Measurements from ENCODE around the gene ABHD17A. TPM values are rescaled to one million over a fixed set of nuclear protein-coding genes. Genes with fewer than 3 reads are reported as not detected.

ABHD17A gene
- total and polyA plus RNA-seq, 9 of the 15 experiments (the other 6 are each of a cell fraction or from before 2014, with no cell fraction given) = 0.04 to 135 (median 21.8) TPM; not detected in 1

GRCh38 chr19:1905863-1906375 is 20.6 kb upstream of the ABHD17A start (continued):
- TF ChIP-seq ETS1 (conservative IDR thresholded peaks at IDR 0.05; ENCODE audit: control insufficient read depth, low read depth, low read length) = no peak
- TF ChIP-seq ZNF174 (CRISPR knock-in tag; IDR thresholded peaks at IDR 0.05) = no peak
- TF ChIP-seq ZNF175 (CRISPR knock-in tag; IDR thresholded peaks at IDR 0.05; ENCODE audit: low read depth) = no peak
- TF ChIP-seq MITF (IDR thresholded peaks at IDR 0.05) = no peak
- no peak; the same call in 1 of the 2 replicates for TF ChIP-seq KLF1 (tag; IDR thresholded peaks at IDR 0.05)
- no peak for TF ChIP-seq ZNF146 (CRISPR knock-in tag; IDR thresholded peaks at IDR 0.05; ENCODE audit: unreplicated experiment)
- TF ChIP-seq HNRNPH1 (optimal IDR thresholded peaks at IDR 0.05; ENCODE audit: low read depth, low read length) = no peak
- 0 out of 2 replicates have a peak, but pooled peaks have one; percentile 47 for TF ChIP-seq ATF2 (CRISPR knock-in tag; IDR thresholded peaks at IDR 0.05)
- TF ChIP-seq ZNF184 (CRISPR knock-in tag; IDR thresholded peaks at IDR 0.05) = no peak
- no peak for TF ChIP-seq ZNF133 (CRISPR knock-in tag; IDR thresholded peaks at IDR 0.05)
- no peak for TF ChIP-seq ZFP30 (CRISPR knock-in tag; IDR thresholded peaks at IDR 0.05; ENCODE audit: borderline replicate concordance)
- no peak for TF ChIP-seq CBX5 (IDR thresholded peaks at IDR 0.05; ENCODE audit: borderline replicate concordance, low read depth)
- no peak for TF ChIP-seq TARDBP (IDR thresholded peaks at IDR 0.05)
- TF ChIP-seq ARNT (IDR thresholded peaks at IDR 0.05) = peak; percentile 24 to 78; a peak in 1 of 4 replicates
- no peak for TF ChIP-seq ARID3A (IDR thresholded peaks at IDR 0.05; ENCODE audit: borderline replicate concordance, low read depth, low read length)
- TF ChIP-seq NKRF (IDR thresholded peaks at IDR 0.05; ENCODE audit: borderline replicate concordance) = no peak; the same call in 1 of the 2 replicates
- no peak for TF ChIP-seq RBM15 (IDR thresholded peaks at IDR 0.05; ENCODE audit: insufficient read depth, low read length)
- TF ChIP-seq RNF219 (CRISPR knock-in tag; IDR thresholded peaks at IDR 0.05) = no peak
- no peak for TF ChIP-seq ESRRA (IDR thresholded peaks at IDR 0.05; ENCODE audit: borderline replicate concordance, low read depth)

Measured in K562 (cell line).